K562 (cell line): Measurements from ENCODE around the gene RC3H2. TPM values are rescaled to one million over a fixed set of nuclear protein-coding genes. Genes with fewer than 3 reads are reported as not detected.

Source experiments
- FOXJ3 ChIP-seq: sonication (generic); formaldehyde crosslinking; IDR thresholded peaks from 2 replicates; pipeline ENCODE4 v1.4.0; 2020; ENCODE audit warnings: mild to moderate bottlenecking, missing genetic modification reagents
- FOXM1 ChIP-seq, 2 experiments: fragments of 450-650 bp in 1 of 2; sonication (generic) in 1 of 2; formaldehyde crosslinking in 1 of 2; IDR thresholded peaks; 2 replicates each; pipeline versions ENCODE4 v1.6.1 to v1.9.0; 2017 to 2022; ENCODE audit warnings: low read depth in 2 of 2, mild to moderate bottlenecking in 2 of 2, missing genetic modification reagents in 1 of 2, moderate library complexity in 1 of 2
- HES1 ChIP-seq: fragments of 450-650 bp; IDR thresholded peaks from 2 replicates; pipeline ENCODE4 v1.6.1; 2016; ENCODE audit warnings: low read depth, mild to moderate bottlenecking, moderate library complexity
- IRF9 ChIP-seq: fragments of 450-650 bp; IDR thresholded peaks from 2 replicates; pipeline ENCODE4 v1.6.1; 2016; ENCODE audit warnings: missing biosample characterization, missing genetic modification characterization
- MTA3 ChIP-seq: fragments of 450-650 bp; formaldehyde crosslinking; IDR thresholded peaks from 2 replicates; pipeline ENCODE4 v1.6.1; 2017; ENCODE audit warnings: mild to moderate bottlenecking, borderline replicate concordance
- NELFE ChIP-seq: IDR thresholded peaks from 2 replicates; pipeline ENCODE4 v1.6.1; 2011; ENCODE audit warnings: mild to moderate bottlenecking; ENCODE audit not compliant: insufficient read depth, insufficient read length
- NUFIP1 ChIP-seq: fragments of 450-650 bp; IDR thresholded peaks from 2 replicates; pipeline ENCODE4 v1.6.1; 2018; ENCODE audit not compliant: partially characterized antibody
- SP2 ChIP-seq: IDR thresholded peaks from 2 replicates; pipeline ENCODE4 v1.6.1; 2011; ENCODE audit warnings: mild to moderate bottlenecking, low read depth, low read length, moderate library complexity; ENCODE audit not compliant: poor library complexity, severe bottlenecking; ENCODE audit errors: extremely low read depth
- SPI1 ChIP-seq: IDR thresholded peaks from 2 replicates; pipeline ENCODE4 v1.6.1; 2011; ENCODE audit warnings: low read depth, low read length, control low read depth, borderline replicate concordance
- TFAM ChIP-seq: fragments of 250-450 bp; sonication (Bioruptor Pico); conservative IDR thresholded peaks from 2 replicates; pipeline ENCODE4 v1.5.0; 2021; ENCODE audit warnings: mild to moderate bottlenecking, moderate library complexity
- U2AF1 ChIP-seq: fragments of 200-400 bp; formaldehyde crosslinking; optimal IDR thresholded peaks from 2 replicates; pipeline ENCODE3; 2017; ENCODE audit warnings: mild to moderate bottlenecking, low read depth, low read length, moderate library complexity
- ZNF395 ChIP-seq: fragments of 200-800 bp; sonication (Bioruptor generic); IDR thresholded peaks from 2 replicates; pipeline ENCODE4 v1.6.1; 2017; ENCODE audit warnings: missing genetic modification characterization, missing compliant biosample characterization
- polyA plus RNA-seq, 8 experiments: library from polyadenylated mRNA; depleted of rRNA in 4 of 8; stranded (reverse) in 5 of 8; unstranded in 3 of 8; fragments of >200 nt; fragmentation: Nextera tagmentation in 2 of 8; fragmentation: Illumina TruSeq in 1 of 8; extraction: Ambion mirVana in 2 of 8; extraction: Trizol in 1 of 8; gene quantifications; 2 replicates each; pipeline versions ENCODE4 v1.2.1 to v1.2.3, GENCODE V29; 2011 to 2014; ENCODE audit warnings: inconsistent platforms in 1 of 8, missing spikeins in 1 of 8
- total RNA-seq, 7 experiments: library from RNA; depleted of rRNA in 6 of 7; stranded (reverse); fragments of >200 nt in 6 of 7; fragmentation: Illumina TruSeq in 2 of 7; extraction: Trizol in 2 of 7; gene quantifications; 2 replicates each; pipeline versions ENCODE4 v1.2.1 to v1.2.3, GENCODE V29; 2011 to 2021; ENCODE audit warnings: low replicate concordance in 1 of 7
- TF ChIP-seq, protein P1 (sequence below): fragments of 200-800 bp; sonication (Bioruptor generic); IDR thresholded peaks from 2 replicates; pipeline ENCODE4 v1.6.1; 2017; ENCODE audit warnings: missing genetic modification characterization, missing compliant biosample characterization
- TF ChIP-seq, protein P2 (sequence below): fragments of 450-650 bp; conservative IDR thresholded peaks from 2 replicates; pipeline ENCODE4 v1.6.1; 2016; ENCODE audit warnings: missing genetic modification characterization, low read depth, mild to moderate bottlenecking, missing compliant biosample characterization, moderate library complexity

Gene RC3H2
- total and polyA plus RNA-seq, 9 of the 15 experiments (the other 6 are each of a cell fraction or from before 2014, with no cell fraction given), result 5.6 to 35.4 (median 18.6) TPM

DNA sequence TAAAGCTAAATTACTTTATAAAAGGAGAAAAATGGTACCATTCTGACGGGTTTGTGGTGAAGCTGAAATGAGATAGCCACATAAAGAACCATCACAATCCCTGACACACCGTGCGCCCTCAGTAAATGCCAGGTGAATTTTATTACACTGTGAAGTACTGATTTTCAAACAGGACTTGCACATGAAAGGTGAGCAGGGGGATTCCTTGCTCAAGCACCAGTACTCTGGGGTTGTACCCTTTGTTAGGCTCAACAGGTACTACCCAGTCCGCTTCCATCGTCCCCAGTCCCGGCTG, 35.2 kb upstream of the RC3H2 start (continued):
- TF ChIP-seq, protein P1, sequence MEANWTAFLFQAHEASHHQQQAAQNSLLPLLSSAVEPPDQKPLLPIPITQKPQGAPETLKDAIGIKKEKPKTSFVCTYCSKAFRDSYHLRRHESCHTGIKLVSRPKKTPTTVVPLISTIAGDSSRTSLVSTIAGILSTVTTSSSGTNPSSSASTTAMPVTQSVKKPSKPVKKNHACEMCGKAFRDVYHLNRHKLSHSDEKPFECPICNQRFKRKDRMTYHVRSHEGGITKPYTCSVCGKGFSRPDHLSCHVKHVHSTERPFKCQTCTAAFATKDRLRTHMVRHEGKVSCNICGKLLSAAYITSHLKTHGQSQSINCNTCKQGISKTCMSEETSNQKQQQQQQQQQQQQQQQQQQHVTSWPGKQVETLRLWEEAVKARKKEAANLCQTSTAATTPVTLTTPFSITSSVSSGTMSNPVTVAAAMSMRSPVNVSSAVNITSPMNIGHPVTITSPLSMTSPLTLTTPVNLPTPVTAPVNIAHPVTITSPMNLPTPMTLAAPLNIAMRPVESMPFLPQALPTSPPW (CRISPR knock-in tag), result no peak
- TF ChIP-seq FOXM1 (IDR thresholded peaks at IDR 0.05; ENCODE audit: low read depth), result no peak
- no peak for TF ChIP-seq FOXM1 (CRISPR knock-in tag; IDR thresholded peaks at IDR 0.05; ENCODE audit: low read depth)
- no peak for TF ChIP-seq FOXJ3 (CRISPR knock-in tag)
- no peak for TF ChIP-seq NELFE
- TF ChIP-seq MTA3, result peak; percentile 86
- no peak for TF ChIP-seq SP2
- TF ChIP-seq, protein P2, sequence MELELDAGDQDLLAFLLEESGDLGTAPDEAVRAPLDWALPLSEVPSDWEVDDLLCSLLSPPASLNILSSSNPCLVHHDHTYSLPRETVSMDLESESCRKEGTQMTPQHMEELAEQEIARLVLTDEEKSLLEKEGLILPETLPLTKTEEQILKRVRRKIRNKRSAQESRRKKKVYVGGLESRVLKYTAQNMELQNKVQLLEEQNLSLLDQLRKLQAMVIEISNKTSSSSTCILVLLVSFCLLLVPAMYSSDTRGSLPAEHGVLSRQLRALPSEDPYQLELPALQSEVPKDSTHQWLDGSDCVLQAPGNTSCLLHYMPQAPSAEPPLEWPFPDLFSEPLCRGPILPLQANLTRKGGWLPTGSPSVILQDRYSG (tag), result no peak
- TF ChIP-seq SPI1, result no peak
- TF ChIP-seq NUFIP1, result no peak
- no peak for TF ChIP-seq TFAM (CRISPR knock-in tag)
- no peak for TF ChIP-seq U2AF1
- TF ChIP-seq HES1, result no peak
- TF ChIP-seq ZNF395 (CRISPR knock-in tag), result no peak
- TF ChIP-seq IRF9 (tag), result no peak
